SK-N-SH (cell line): ENCODE measurements around the gene GRIPAP1. TPM values are rescaled to one million over a fixed set of nuclear protein-coding genes. Genes with fewer than 3 reads are reported as not detected.

Source experiments
- CTCF ChIA-PET: fragments of 300-600, 350-600 bp; formaldehyde crosslinking; extraction: SDS; loops from one replicate; lab custom pipeline; 2021; lab: Yijun Ruan, JAX
- POLR2A ChIA-PET: fragments of 350-600 bp; sonication (Branson Sonifier 250); formaldehyde crosslinking; extraction: SDS; loops from one replicate; lab custom pipeline; 2020; ENCODE audit warnings: antibody characterized with exemption, inconsistent platforms; lab: Yijun Ruan, JAX
- DNase-seq: peaks from one replicate; pipeline ENCODE4 v3.0.0; 2012
- H2AFZ ChIP-seq: fragments of 200-600 bp; sonication (generic); 2 replicates; pipeline ENCODE4 v1.8.1; 2016; ENCODE audit warnings: antibody characterized with exemption, mild to moderate bottlenecking, low read depth
- H3F3A ChIP-seq: fragments of 200-600 bp; sonication (generic); replicated peaks from 2 replicates; pipeline ENCODE3; 2016; ENCODE audit warnings: antibody characterized with exemption, mild to moderate bottlenecking; ENCODE audit not compliant: insufficient read depth
- H3K27ac ChIP-seq, 2 experiments: fragments of 200-500 bp in 1 of 2; fragments of 200-600 bp in 1 of 2; sonication (Bioruptor generic) in 1 of 2; sonication (generic), shearing (Covaris generic) in 1 of 2; 2 replicates each; pipeline versions ENCODE4 v1.5.1 to v1.6.1; 2014 to 2016; ENCODE audit warnings: low read depth in 2 of 2, inconsistent platforms in 1 of 2, low read length in 1 of 2, mild to moderate bottlenecking in 1 of 2, mixed read lengths in 1 of 2
- H3K27me3 ChIP-seq: fragments of 200-600 bp; sonication (generic), shearing (Covaris generic); 2 replicates; pipeline ENCODE4 v1.6.1; 2016; ENCODE audit warnings: mixed run types; ENCODE audit not compliant: insufficient read depth
- H3K36me3 ChIP-seq, 2 experiments: fragments of 200-500 bp in 1 of 2; fragments of 200-600 bp in 1 of 2; sonication (Bioruptor generic) in 1 of 2; sonication (generic) in 1 of 2; replicated peaks in 1 of 2; 2 replicates each; pipeline versions ENCODE3 to v1.5.1; 2014 to 2016; ENCODE audit warnings: low read length in 1 of 2, mild to moderate bottlenecking in 1 of 2; ENCODE audit not compliant: insufficient read depth in 2 of 2, control insufficient read depth in 1 of 2
- H3K4me1 ChIP-seq, 2 experiments: fragments of 200-500 bp in 1 of 2; fragments of 200-600 bp in 1 of 2; sonication (Bioruptor generic) in 1 of 2; sonication (generic), shearing (Covaris generic) in 1 of 2; 2 replicates each; pipeline versions ENCODE4 v1.5.1 to v1.6.1; 2014 to 2016; ENCODE audit warnings: low read depth in 1 of 2, low read length in 1 of 2, mixed run types in 1 of 2; ENCODE audit not compliant: insufficient read depth in 2 of 2, control insufficient read depth in 1 of 2
- H3K4me2 ChIP-seq: fragments of 200-600 bp; sonication (generic), shearing (Covaris generic); 2 replicates; pipeline ENCODE4 v1.6.1; 2017; ENCODE audit warnings: mixed run types
- H3K4me3 ChIP-seq, 2 experiments: fragments of 200-500 bp in 1 of 2; fragments of 200-600 bp in 1 of 2; sonication (Bioruptor generic) in 1 of 2; sonication (generic), shearing (Covaris generic) in 1 of 2; 2 replicates each; pipeline versions ENCODE4 v1.5.1 to v1.8.1; 2014 to 2016; ENCODE audit warnings: low read depth in 2 of 2, inconsistent platforms in 1 of 2, low read length in 1 of 2, mild to moderate bottlenecking in 1 of 2, mixed read lengths in 1 of 2, moderate library complexity in 1 of 2
- H3K79me2 ChIP-seq: fragments of 200-600 bp; sonication (generic); 2 replicates; pipeline ENCODE4 v1.8.1; 2017; ENCODE audit warnings: mild to moderate bottlenecking; ENCODE audit not compliant: insufficient read depth
- H3K9ac ChIP-seq: fragments of 200-600 bp; sonication (generic); 2 replicates; pipeline ENCODE4 v1.6.1; 2017; ENCODE audit warnings: mixed run types
- H3K9me2 ChIP-seq: fragments of 200-600 bp; sonication (generic); 2 replicates; pipeline ENCODE4 v1.6.1; 2017; ENCODE audit warnings: mixed run types
- H3K9me3 ChIP-seq: fragments of 200-600 bp; sonication (generic); 2 replicates; pipeline ENCODE4 v1.6.1; 2017; ENCODE audit warnings: mixed run types, mild to moderate bottlenecking, moderate library complexity
- H4K20me1 ChIP-seq: fragments of 200-600 bp; sonication (generic); 2 replicates; pipeline ENCODE4 v1.6.1; 2017; ENCODE audit warnings: mild to moderate bottlenecking, mixed run types; ENCODE audit not compliant: insufficient read depth
- CHD2 ChIP-seq: fragments of 150-350 bp; IDR thresholded peaks from 2 replicates; pipeline ENCODE4 v1.6.1; 2018; ENCODE audit warnings: low read length; ENCODE audit not compliant: partially characterized antibody
- EP300 ChIP-seq, 2 experiments: IDR thresholded peaks; 2 replicates each; pipeline versions ENCODE4 v1.4.0 to v1.6.1; 2012; ENCODE audit warnings: borderline replicate concordance in 1 of 2, low read depth in 1 of 2, low read length in 1 of 2
- FOXJ3 ChIP-seq: sonication (generic); formaldehyde crosslinking; IDR thresholded peaks from 2 replicates; pipeline ENCODE4 v1.5.1; 2020; ENCODE audit warnings: mild to moderate bottlenecking, missing genetic modification reagents
- GATA2 ChIP-seq: sonication (generic); formaldehyde crosslinking; IDR thresholded peaks from 2 replicates; pipeline ENCODE4 v1.5.0; 2020; ENCODE audit warnings: mild to moderate bottlenecking, missing genetic modification reagents
- NFIC ChIP-seq: IDR thresholded peaks from 2 replicates; pipeline ENCODE4 v1.4.0; 2012; ENCODE audit warnings: borderline replicate concordance
- POLR2AphosphoS5 ChIP-seq: IDR thresholded peaks from 2 replicates; pipeline ENCODE4 v1.6.1; 2012; ENCODE audit warnings: low read depth, low read length
- RAD21 ChIP-seq: IDR thresholded peaks from 2 replicates; pipeline ENCODE4 v1.6.1; 2012; ENCODE audit warnings: mild to moderate bottlenecking, low read length
- RCOR1 ChIP-seq: fragments of 150-350 bp; IDR thresholded peaks from 2 replicates; pipeline ENCODE4 v1.6.1; 2017; ENCODE audit warnings: antibody characterized with exemption, low read length
- RXRA ChIP-seq: IDR thresholded peaks from 2 replicates; pipeline ENCODE4 v1.4.0; 2012; ENCODE audit warnings: low read depth, mild to moderate bottlenecking, borderline replicate concordance
- SMC3 ChIP-seq: IDR thresholded peaks from 2 replicates; pipeline ENCODE4 v1.6.1; 2012; ENCODE audit warnings: low read depth, low read length, improper control_type of control experiment
- TCF12 ChIP-seq: IDR thresholded peaks from 2 replicates; pipeline ENCODE4 v1.4.0; 2012
- TEAD4 ChIP-seq: IDR thresholded peaks from 2 replicates; pipeline ENCODE4 v1.4.0; 2012; ENCODE audit warnings: mild to moderate bottlenecking, borderline replicate concordance; ENCODE audit not compliant: insufficient read depth
- YY1 ChIP-seq: IDR thresholded peaks from 2 replicates; pipeline ENCODE4 v1.4.0; 2012; ENCODE audit warnings: low read depth, mild to moderate bottlenecking
- WGBS: methylation state at CpG from one replicate; pipeline ENCODE4 v1.1.6; 2017; ENCODE audit warnings: low lambda C conversion rate; 5-methylcytosine and 5-hydroxymethylcytosine counted together
- polyA plus RNA-seq, 3 experiments: library from polyadenylated mRNA; depleted of rRNA; stranded (reverse); fragments of >200 nt; gene quantifications; 2 replicates each; pipeline ENCODE4 v1.2.3, GENCODE V29; 2012
- TF ChIP-seq, protein P1 (sequence below): IDR thresholded peaks from 2 replicates; pipeline ENCODE4 v1.4.0; 2012; ENCODE audit warnings: low read depth, borderline replicate concordance
- TF ChIP-seq, protein P2 (sequence below): fragments of 200-600 bp; sonication (generic); IDR thresholded peaks from 2 replicates; pipeline ENCODE4 v1.6.1; 2017; ENCODE audit warnings: antibody characterized with exemption, mild to moderate bottlenecking, moderate library complexity
- TF ChIP-seq, protein P3 (sequence below): IDR thresholded peaks from 2 replicates; pipeline ENCODE4 v1.4.0; 2012; ENCODE audit warnings: low read depth, borderline replicate concordance
- TF ChIP-seq, protein P4 (sequence below): IDR thresholded peaks from 2 replicates; pipeline ENCODE4; 2012

The GRIPAP1 gene
- polyA plus RNA-seq, 1 of the 3 experiments (the other 2 are of a cell fraction): 63.6 TPM

DNA sequence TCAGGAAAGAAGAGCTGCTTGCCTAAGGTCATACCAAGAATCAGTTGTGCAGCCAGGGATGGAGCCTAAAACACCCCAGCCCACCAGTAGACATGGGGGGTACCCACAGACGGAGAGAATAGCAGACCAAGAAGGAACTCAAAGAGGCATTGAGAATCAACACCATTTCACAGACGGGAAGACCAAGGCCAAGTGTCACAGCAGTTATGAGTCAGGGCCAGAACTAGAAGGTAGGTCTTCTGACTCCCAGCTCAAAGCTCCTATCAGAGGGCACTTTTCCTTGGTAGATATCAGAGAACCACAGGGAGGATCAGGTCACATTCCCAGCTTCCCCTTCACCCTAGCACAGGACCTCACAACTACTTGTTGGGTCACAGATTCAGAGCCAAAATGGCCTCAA lies 59.2 kb downstream of the GRIPAP1 start:
- Histone ChIP-seq H3K4me3 (no peak overlapping the region), H4K20me1 (peaks cover 98% of the 10 kb centered on the region), H3K9me3 (no peaks in the 10 kb centered on the region), H3K79me2 (peaks cover 63% of the 10 kb centered on the region), H3F3A (no peaks in the 10 kb centered on the region), H2AFZ (no peak overlapping the region), H3K4me1 (no peaks in the 10 kb centered on the region; a peak in 1 of 4 replicates), H3K36me3 (peaks cover 9 to 39% of the 10 kb centered on the region in 2 experiments), H3K9me2 (no peaks in the 10 kb centered on the region), H3K9ac (no peak overlapping the region), H3K27ac (no peak overlapping the region), H3K27me3 (no peaks in the 10 kb centered on the region), H3K4me2 (no peak overlapping the region)
- ChIA-PET POLR2A (no interaction called here), CTCF (interaction anchor here (0.8 kb wide), 1 partner anchor 15 kb away, joined by 3 read pairs; the partner anchor contains the start of gene OTUD5)
- WGBS: 82% methylated on average over 2 of the region's 2 CpGs
- no peak for DNase-seq
- TF ChIP-seq POLR2AphosphoS5 (no peak), CHD2 (no peak), RAD21 (no peak), YY1 (no peak), RCOR1 (no peak), GATA2 (CRISPR knock-in tag) (no peak), RXRA (no peak), NFIC (no peak), TEAD4 (no peak), FOXJ3 (CRISPR knock-in tag) (no peak), TCF12 (no peak), EP300 (IDR thresholded peaks at IDR 0.05; ENCODE audit: borderline replicate concordance in 1 of 2, low read depth in 1 of 2, low read length in 1 of 2) (no peak), SMC3 (no peak)
- TF ChIP-seq, protein P1, sequence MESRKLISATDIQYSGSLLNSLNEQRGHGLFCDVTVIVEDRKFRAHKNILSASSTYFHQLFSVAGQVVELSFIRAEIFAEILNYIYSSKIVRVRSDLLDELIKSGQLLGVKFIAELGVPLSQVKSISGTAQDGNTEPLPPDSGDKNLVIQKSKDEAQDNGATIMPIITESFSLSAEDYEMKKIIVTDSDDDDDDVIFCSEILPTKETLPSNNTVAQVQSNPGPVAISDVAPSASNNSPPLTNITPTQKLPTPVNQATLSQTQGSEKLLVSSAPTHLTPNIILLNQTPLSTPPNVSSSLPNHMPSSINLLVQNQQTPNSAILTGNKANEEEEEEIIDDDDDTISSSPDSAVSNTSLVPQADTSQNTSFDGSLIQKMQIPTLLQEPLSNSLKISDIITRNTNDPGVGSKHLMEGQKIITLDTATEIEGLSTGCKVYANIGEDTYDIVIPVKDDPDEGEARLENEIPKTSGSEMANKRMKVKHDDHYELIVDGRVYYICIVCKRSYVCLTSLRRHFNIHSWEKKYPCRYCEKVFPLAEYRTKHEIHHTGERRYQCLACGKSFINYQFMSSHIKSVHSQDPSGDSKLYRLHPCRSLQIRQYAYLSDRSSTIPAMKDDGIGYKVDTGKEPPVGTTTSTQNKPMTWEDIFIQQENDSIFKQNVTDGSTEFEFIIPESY: no peak
- TF ChIP-seq, protein P2, sequence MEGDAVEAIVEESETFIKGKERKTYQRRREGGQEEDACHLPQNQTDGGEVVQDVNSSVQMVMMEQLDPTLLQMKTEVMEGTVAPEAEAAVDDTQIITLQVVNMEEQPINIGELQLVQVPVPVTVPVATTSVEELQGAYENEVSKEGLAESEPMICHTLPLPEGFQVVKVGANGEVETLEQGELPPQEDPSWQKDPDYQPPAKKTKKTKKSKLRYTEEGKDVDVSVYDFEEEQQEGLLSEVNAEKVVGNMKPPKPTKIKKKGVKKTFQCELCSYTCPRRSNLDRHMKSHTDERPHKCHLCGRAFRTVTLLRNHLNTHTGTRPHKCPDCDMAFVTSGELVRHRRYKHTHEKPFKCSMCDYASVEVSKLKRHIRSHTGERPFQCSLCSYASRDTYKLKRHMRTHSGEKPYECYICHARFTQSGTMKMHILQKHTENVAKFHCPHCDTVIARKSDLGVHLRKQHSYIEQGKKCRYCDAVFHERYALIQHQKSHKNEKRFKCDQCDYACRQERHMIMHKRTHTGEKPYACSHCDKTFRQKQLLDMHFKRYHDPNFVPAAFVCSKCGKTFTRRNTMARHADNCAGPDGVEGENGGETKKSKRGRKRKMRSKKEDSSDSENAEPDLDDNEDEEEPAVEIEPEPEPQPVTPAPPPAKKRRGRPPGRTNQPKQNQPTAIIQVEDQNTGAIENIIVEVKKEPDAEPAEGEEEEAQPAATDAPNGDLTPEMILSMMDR: no peak
- TF ChIP-seq, protein P3, sequence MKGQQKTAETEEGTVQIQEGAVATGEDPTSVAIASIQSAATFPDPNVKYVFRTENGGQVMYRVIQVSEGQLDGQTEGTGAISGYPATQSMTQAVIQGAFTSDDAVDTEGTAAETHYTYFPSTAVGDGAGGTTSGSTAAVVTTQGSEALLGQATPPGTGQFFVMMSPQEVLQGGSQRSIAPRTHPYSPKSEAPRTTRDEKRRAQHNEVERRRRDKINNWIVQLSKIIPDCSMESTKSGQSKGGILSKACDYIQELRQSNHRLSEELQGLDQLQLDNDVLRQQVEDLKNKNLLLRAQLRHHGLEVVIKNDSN: no peak
- TF ChIP-seq, protein P4, sequence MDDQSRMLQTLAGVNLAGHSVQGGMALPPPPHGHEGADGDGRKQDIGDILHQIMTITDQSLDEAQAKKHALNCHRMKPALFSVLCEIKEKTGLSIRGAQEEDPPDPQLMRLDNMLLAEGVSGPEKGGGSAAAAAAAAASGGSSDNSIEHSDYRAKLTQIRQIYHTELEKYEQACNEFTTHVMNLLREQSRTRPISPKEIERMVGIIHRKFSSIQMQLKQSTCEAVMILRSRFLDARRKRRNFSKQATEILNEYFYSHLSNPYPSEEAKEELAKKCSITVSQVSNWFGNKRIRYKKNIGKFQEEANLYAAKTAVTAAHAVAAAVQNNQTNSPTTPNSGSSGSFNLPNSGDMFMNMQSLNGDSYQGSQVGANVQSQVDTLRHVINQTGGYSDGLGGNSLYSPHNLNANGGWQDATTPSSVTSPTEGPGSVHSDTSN: no peak
